HL-60 (cell line): ENCODE measurements around the gene ZYG11B.
A peak's percentile ranks its signal among the peaks of the same experiment; 100 is the strongest.
"Not testable (repeated sequence)": the region's sequence is repeated elsewhere in the genome, so short reads cannot be mapped to it uniquely, and the experiment has no call there.

ENCODE experiments used
- DNase-seq, 2 experiments: peaks; one replicate each; pipeline ENCODE4 v3.0.0-alpha.2; 2010 to 2020; ENCODE audit warnings: low read depth in 1 of 2, low spot score in 1 of 2
- H3K27ac ChIP-seq: fragments of 250-450 bp; sonication (Bioruptor Pico); replicated peaks from 2 replicates; pipeline ENCODE4 v1.5.1; 2020; ENCODE audit warnings: mild to moderate bottlenecking, moderate library complexity
- H3K27me3 ChIP-seq: fragments of 250-450 bp; sonication (Bioruptor Pico); 2 replicates; pipeline ENCODE4 v1.5.1; 2021; ENCODE audit warnings: mild to moderate bottlenecking, moderate library complexity; ENCODE audit not compliant: insufficient read depth, poor library complexity, severe bottlenecking
- H3K4me3 ChIP-seq: replicated peaks from 2 replicates; pipeline ENCODE4 v1.5.1; 2011; ENCODE audit warnings: mild to moderate bottlenecking, control low read depth, low read length; ENCODE audit not compliant: insufficient read depth
- CTCF ChIP-seq: IDR thresholded peaks from one replicate; pipeline ENCODE4 v1.5.1; 2011; ENCODE audit warnings: low read length, control low read depth, inconsistent platforms; ENCODE audit not compliant: insufficient read depth
- GABPA ChIP-seq: IDR thresholded peaks from 2 replicates; pipeline ENCODE4 v1.6.1; 2012; ENCODE audit warnings: low read depth
- POLR2AphosphoS5 ChIP-seq: IDR thresholded peaks from 2 replicates; pipeline ENCODE4 v1.6.1; 2012; ENCODE audit warnings: low read depth
- REST ChIP-seq: IDR thresholded peaks from 2 replicates; pipeline ENCODE4 v1.6.1; 2012; ENCODE audit warnings: low read depth; ENCODE audit not compliant: insufficient replicate concordance
- SPI1 ChIP-seq: IDR thresholded peaks from 2 replicates; pipeline ENCODE4 v1.6.1; 2012; ENCODE audit warnings: low read depth, mild to moderate bottlenecking, borderline replicate concordance

Gene ZYG11B

GRCh38 chr1:52825868-52826267 lies 99.6 kb downstream of the ZYG11B start:
- Histone ChIP-seq H3K27me3 (no peaks in the 10 kb centered on the region), H3K27ac (no peak overlapping the region), H3K4me3 (no peak overlapping the region)
- no peak for DNase-seq
- TF ChIP-seq CTCF (peak; percentile 5), REST (no peak)

GRCh38 chr1:52834798-52835197 lies 108.5 kb downstream of the ZYG11B start:
- DNase-seq = no peak
- H3K4me3 ChIP-seq = no peak overlapping the region
- H3K27ac ChIP-seq = no peak overlapping the region
- TF ChIP-seq GABPA (no peak), SPI1 (no peak), REST (no peak), CTCF (no peak), POLR2AphosphoS5 (no peak)
- H3K27me3 ChIP-seq = no peaks in the 10 kb centered on the region

- Histone ChIP-seq H3K27ac (no peak overlapping the region), H3K4me3 (no peak overlapping the region), H3K27me3 (no peaks in the 10 kb centered on the region)
- no peak for TF ChIP-seq REST
- TF ChIP-seq CTCF = no peak
- TF ChIP-seq POLR2AphosphoS5 = no peak
- no peak for TF ChIP-seq SPI1
- TF ChIP-seq GABPA = no peak
- DNase-seq = no peak
These were observed 109.8 kb downstream of the ZYG11B start for GRCh38 chr1:52836035-52836434.

- H3K4me3 ChIP-seq, H3K27me3 ChIP-seq, H3K27ac ChIP-seq: not testable (repeated sequence)
These were observed 112.9 kb downstream of the ZYG11B start for GRCh38 chr1:52839175-52839574.

More at GRCh38 chr1:52839175-52839574, 112.9 kb downstream of the ZYG11B start:
- not testable (repeated sequence) for DNase-seq
